ENCODE measurements around the gene SLC51A. TPM values are rescaled to one million over a fixed set of nuclear protein-coding genes. Genes with fewer than 3 reads are reported as not detected.
"Not testable (repeated sequence)": the region's sequence is repeated elsewhere in the genome, so short reads cannot be mapped to it uniquely, and the experiment has no call there.

The SLC51A gene
- total RNA-seq, 1 experiment from 2014 or later = not detected

- H3K36me3 ChIP-seq (ENCODE audit: control insufficient read depth, insufficient read depth, low read length) = no peaks in the 10 kb centered on the region
- no peak overlapping the region for H3K27ac Mint-ChIP-seq (ENCODE audit: unreplicated experiment)
- no peaks in the 10 kb centered on the region for H3K36me3 Mint-ChIP-seq (ENCODE audit: insufficient read depth, unreplicated experiment)
- no peaks in the 10 kb centered on the region for H3K9me3 Mint-ChIP-seq (ENCODE audit: unreplicated experiment)
- H3K27me3 Mint-ChIP-seq (ENCODE audit: insufficient read depth, unreplicated experiment) = no peaks in the 10 kb centered on the region
- no peaks in the 10 kb centered on the region for H3K4me1 Mint-ChIP-seq (ENCODE audit: low read depth, unreplicated experiment)
- no peaks in the 10 kb centered on the region for H3K27me3 ChIP-seq (replicated peaks; ENCODE audit: control insufficient read depth, insufficient read depth, low read length)
- H3K4me3 Mint-ChIP-seq (ENCODE audit: unreplicated experiment) = no peak overlapping the region
- ChIA-PET CTCF (no interaction called here), POLR2A (no interaction called here)
- no peak overlapping the region for H3K4me3 ChIP-seq (ENCODE audit: low read depth, low read length)
- no peak for DNase-seq
- intact Hi-C loops (cut with micrococcal nuclease; ENCODE audit: unreplicated experiment) = no loop called here
- BruUV-seq (replicated peaks) = no TSS peak
- H3K4me1 ChIP-seq = no peaks in the 10 kb centered on the region
- H3K9me3 ChIP-seq = no peaks in the 10 kb centered on the region
- TF ChIP-seq CTCF (IDR thresholded peaks at IDR 0.05; ENCODE audit: insufficient read depth in 1 of 2, low read depth in 1 of 2, low read length in 1 of 2, severe bottlenecking in 1 of 2, unreplicated experiment in 1 of 2) = no peak
These were observed 46.5 kb upstream of the SLC51A start for GRCh38 chr3:196169836-196170240.

GRCh38 chr3:196170296-196170695 is 46.0 kb upstream of the SLC51A start:
- H3K36me3 ChIP-seq (ENCODE audit: control insufficient read depth, insufficient read depth, low read length); H3K27me3 Mint-ChIP-seq (ENCODE audit: insufficient read depth, unreplicated experiment); H3K9me3 Mint-ChIP-seq (ENCODE audit: unreplicated experiment); POLR2A ChIA-PET; DNase-seq; BruUV-seq (replicated peaks); H3K4me3 Mint-ChIP-seq (ENCODE audit: unreplicated experiment); CTCF ChIA-PET; H3K36me3 Mint-ChIP-seq (ENCODE audit: insufficient read depth, unreplicated experiment); H3K27me3 ChIP-seq (replicated peaks; ENCODE audit: control insufficient read depth, insufficient read depth, low read length); H3K27ac Mint-ChIP-seq (ENCODE audit: unreplicated experiment); H3K4me3 ChIP-seq (ENCODE audit: low read depth, low read length); H3K4me1 ChIP-seq; intact Hi-C loops (cut with micrococcal nuclease; ENCODE audit: unreplicated experiment); H3K4me1 Mint-ChIP-seq (ENCODE audit: low read depth, unreplicated experiment); H3K9me3 ChIP-seq: not testable (repeated sequence)

- Histone ChIP-seq H3K36me3 (ENCODE audit: control insufficient read depth, insufficient read depth, low read length) (no peaks in the 10 kb centered on the region), H3K4me3 (ENCODE audit: low read depth, low read length) (no peak overlapping the region), H3K27me3 (replicated peaks; ENCODE audit: control insufficient read depth, insufficient read depth, low read length) (no peaks in the 10 kb centered on the region), H3K4me1 (peaks cover 4% of the 10 kb centered on the region; the same call in 1 of the 2 replicates), H3K9me3 (no peaks in the 10 kb centered on the region)
- Mint-ChIP-seq H3K4me1 (ENCODE audit: low read depth, unreplicated experiment) (no peaks in the 10 kb centered on the region), H3K4me3 (ENCODE audit: unreplicated experiment) (no peak overlapping the region), H3K27ac (ENCODE audit: unreplicated experiment) (no peak overlapping the region), H3K9me3 (ENCODE audit: unreplicated experiment) (no peaks in the 10 kb centered on the region), H3K27me3 (ENCODE audit: insufficient read depth, unreplicated experiment) (no peaks in the 10 kb centered on the region), H3K36me3 (ENCODE audit: insufficient read depth, unreplicated experiment) (no peaks in the 10 kb centered on the region)
- intact Hi-C loops (cut with micrococcal nuclease; ENCODE audit: unreplicated experiment) = no loop called here
- ChIA-PET POLR2A (no interaction called here), CTCF (no interaction called here)
- no peak for DNase-seq
- no TSS peak for BruUV-seq (replicated peaks)
- no peak for TF ChIP-seq CTCF (IDR thresholded peaks at IDR 0.05; ENCODE audit: insufficient read depth in 1 of 2, low read depth in 1 of 2, low read length in 1 of 2, severe bottlenecking in 1 of 2, unreplicated experiment in 1 of 2)
These were observed 41.7 kb upstream of the SLC51A start for GRCh38 chr3:196174652-196175051.

- Histone ChIP-seq H3K36me3 (ENCODE audit: control insufficient read depth, insufficient read depth, low read length) (no peaks in the 10 kb centered on the region), H3K9me3 (no peaks in the 10 kb centered on the region), H3K4me1 (peaks cover 4% of the 10 kb centered on the region; the same call in 1 of the 2 replicates), H3K4me3 (ENCODE audit: low read depth, low read length) (no peak overlapping the region), H3K27me3 (replicated peaks; ENCODE audit: control insufficient read depth, insufficient read depth, low read length) (no peaks in the 10 kb centered on the region)
- no TSS peak for BruUV-seq (replicated peaks)
- H3K4me3 Mint-ChIP-seq (ENCODE audit: unreplicated experiment) = no peak overlapping the region
- H3K27ac Mint-ChIP-seq (ENCODE audit: unreplicated experiment) = no peak overlapping the region
- CTCF ChIA-PET = no interaction called here
- TF ChIP-seq CTCF (IDR thresholded peaks at IDR 0.05; ENCODE audit: insufficient read depth in 1 of 2, low read depth in 1 of 2, low read length in 1 of 2, severe bottlenecking in 1 of 2, unreplicated experiment in 1 of 2) = no peak
- intact Hi-C loops (cut with micrococcal nuclease; ENCODE audit: unreplicated experiment) = no loop called here
- no peaks in the 10 kb centered on the region for H3K9me3 Mint-ChIP-seq (ENCODE audit: unreplicated experiment)
- DNase-seq = no peak
- H3K27me3 Mint-ChIP-seq (ENCODE audit: insufficient read depth, unreplicated experiment) = no peaks in the 10 kb centered on the region
- no peaks in the 10 kb centered on the region for H3K4me1 Mint-ChIP-seq (ENCODE audit: low read depth, unreplicated experiment)
- POLR2A ChIA-PET = no interaction called here
- H3K36me3 Mint-ChIP-seq (ENCODE audit: insufficient read depth, unreplicated experiment) = no peaks in the 10 kb centered on the region
These were observed 41.2 kb upstream of the SLC51A start for GRCh38 chr3:196175116-196175625.
